HL-60/S4 (cell line): ENCODE data around the gene HCST.

ENCODE experiments used
- in situ Hi-C: fragments of 300-500 bp; cut with MboI; formaldehyde crosslinking; loops from 2 replicates; pipeline ENCODE4 v1.14.3; 2022; ENCODE audit warnings: low sequenced_read_pairs

The HCST gene

GRCh38 chr19:35935911-35936737 is 33.8 kb downstream of the HCST start, which contains the start of gene LRFN3:
LRFN3 (plus strand) TSS chr19:35936374; CDS start chr19:35939426, 3,052 bp downstream.
- in situ Hi-C loops: no loop called here

GRCh38 chr19:35936738-35937268 is 34.5 kb downstream of the HCST start:
- in situ Hi-C loops: no loop called here

- in situ Hi-C loops: no loop called here
Measured at GRCh38 chr19:35937345-35938281, 35.3 kb downstream of the HCST start.

- in situ Hi-C loops: no loop called here
Measured at GRCh38 chr19:35938282-35939224, 36.2 kb downstream of the HCST start.

GRCh38 chr19:35939307-35940077 is 37.2 kb downstream of the HCST start:
- in situ Hi-C loops: no loop called here

- in situ Hi-C loops: no loop called here
Measured at GRCh38 chr19:35940078-35940775, 37.9 kb downstream of the HCST start.

- in situ Hi-C loops: no loop called here
Measured at GRCh38 chr19:35940839-35941238, 38.5 kb downstream of the HCST start.

- in situ Hi-C loops: no loop called here
Measured at GRCh38 chr19:35942235-35942634, 39.9 kb downstream of the HCST start.

- in situ Hi-C loops: no loop called here
Measured at GRCh38 chr19:35943321-35944301, 41.3 kb downstream of the HCST start.

- in situ Hi-C loops: no loop called here
Measured at GRCh38 chr19:35944556-35944955, 42.2 kb downstream of the HCST start.

- in situ Hi-C loops: no loop called here
Measured at GRCh38 chr19:35945121-35945790, 42.9 kb downstream of the HCST start.

GRCh38 chr19:35946203-35946602 is 43.9 kb downstream of the HCST start:
- in situ Hi-C loops: no loop called here

GRCh38 chr19:35949131-35949530 is 46.8 kb downstream of the HCST start:
- in situ Hi-C loops: no loop called here
